HUDEP-2 (cell line): ENCODE data around the gene SLC6A8.
"Not testable (repeated sequence)": the region's sequence is repeated elsewhere in the genome, so short reads cannot be mapped to it uniquely, and the experiment has no call there.

ENCODE experiments used
- DNase-seq, 76 experiments: peaks; one replicate each; lab custom pipeline; 2025; ENCODE audit not compliant: unreplicated experiment in 76 of 76; lab: John Stamatoyannopoulos, UW

The SLC6A8 gene

GRCh38 chrX:153670748-153671588, 16.8 kb upstream of the SLC6A8 start:
- DNase-seq = no peak

- no peak for DNase-seq
Measured at GRCh38 chrX:153671589-153672530, 15.9 kb upstream of the SLC6A8 start.

GRCh38 chrX:153672531-153673427, 14.9 kb upstream of the SLC6A8 start:
- DNase-seq = no peak

- DNase-seq = no peak
Measured at GRCh38 chrX:153673428-153674218, 14.1 kb upstream of the SLC6A8 start, which contains the start of gene PNCK. Gene PNCK, minus strand, starts transcription at chrX:153673813. Its CDS starts 737 bp downstream, at chrX:153673076.

- DNase-seq = no peak
Measured at GRCh38 chrX:153674219-153674851, 13.4 kb upstream of the SLC6A8 start.

GRCh38 chrX:153681175-153681574, 6.6 kb upstream of the SLC6A8 start:
- DNase-seq = no peak

- DNase-seq = not testable (repeated sequence)
Measured at GRCh38 chrX:153683486-153683885, 4.2 kb upstream of the SLC6A8 start.

- DNase-seq = no peak
Measured at GRCh38 chrX:153684467-153685155, 3.1 kb upstream of the SLC6A8 start.

- no peak for DNase-seq
Measured at GRCh38 chrX:153685156-153685536, 2.6 kb upstream of the SLC6A8 start.

- no peak for DNase-seq
Measured at GRCh38 chrX:153685751-153686696, 1.7 kb upstream of the SLC6A8 start.

- no peak for DNase-seq
Measured at GRCh38 chrX:153686711-153687110, 1.0 kb upstream of the SLC6A8 start.

- no peak for DNase-seq
Measured at GRCh38 chrX:153688071-153688470, 345 bp downstream of the SLC6A8 start.

- DNase-seq = peak in 1 of 76 experiments; percentile 2
Measured at GRCh38 chrX:153688506-153688905, 780 bp downstream of the SLC6A8 start.

- DNase-seq = peak in 14 of 76 experiments; percentile 8 to 39 (median 23)
Measured at GRCh38 chrX:153688911-153689590, 1.3 kb downstream of the SLC6A8 start.

GRCh38 chrX:153689654-153690465, 2.1 kb downstream of the SLC6A8 start:
- peak in 72 of 76 experiments; percentile 1 to 78 (median 60) for DNase-seq

- no peak for DNase-seq
Measured at GRCh38 chrX:153690466-153690865, 2.7 kb downstream of the SLC6A8 start.
